Ecto neural progenitor cell (in vitro differentiated cells): ENCODE results near the gene LY86.

Experiments used
- DNase-seq: peaks from one replicate; pipeline ENCODE4 v3.0.0-alpha.2; 2018; ENCODE audit warnings: low spot score

Gene LY86

GRCh38 chr6:6623553-6623952 is 35.0 kb downstream of the LY86 start:
- DNase-seq = no peak

DNA sequence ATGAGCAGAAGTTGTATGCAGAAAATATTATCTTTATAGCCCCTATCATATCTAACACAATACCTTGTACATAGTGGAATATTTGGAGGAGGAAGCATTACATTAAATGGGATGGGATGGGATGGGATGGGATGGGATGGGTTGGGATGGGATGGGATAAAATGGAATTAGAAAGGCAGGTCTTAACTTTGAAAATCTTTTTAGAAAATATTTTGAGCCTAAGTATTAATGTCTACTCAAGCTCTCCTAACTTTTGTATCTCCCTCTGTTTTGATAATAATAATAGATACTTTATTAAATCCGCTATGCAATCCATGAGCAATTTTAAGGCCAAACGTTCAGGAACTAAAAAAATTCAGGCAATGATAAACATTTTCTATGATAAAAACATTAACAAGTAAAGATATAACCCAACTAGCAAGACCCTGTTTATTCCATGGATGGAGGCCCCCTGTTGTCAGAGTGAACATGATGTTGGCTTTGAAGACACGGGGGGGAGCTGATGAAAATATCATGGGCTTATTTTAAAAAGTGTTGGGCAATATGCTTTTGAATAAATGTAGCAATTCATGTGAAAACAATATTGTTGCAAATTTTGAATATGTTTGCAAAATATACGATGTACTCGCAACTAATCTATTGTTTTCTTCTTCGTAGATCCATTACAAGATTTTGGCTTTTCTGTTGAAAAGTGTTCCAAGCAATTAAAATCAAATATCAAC is 35.9 kb downstream of the LY86 start:
- no peak for DNase-seq

- no peak for DNase-seq
Observed at GRCh38 chr6:6626187-6626586, 37.7 kb downstream of the LY86 start.

- DNase-seq = no peak
Observed at GRCh38 chr6:6629402-6629801, 40.9 kb downstream of the LY86 start.

DNA sequence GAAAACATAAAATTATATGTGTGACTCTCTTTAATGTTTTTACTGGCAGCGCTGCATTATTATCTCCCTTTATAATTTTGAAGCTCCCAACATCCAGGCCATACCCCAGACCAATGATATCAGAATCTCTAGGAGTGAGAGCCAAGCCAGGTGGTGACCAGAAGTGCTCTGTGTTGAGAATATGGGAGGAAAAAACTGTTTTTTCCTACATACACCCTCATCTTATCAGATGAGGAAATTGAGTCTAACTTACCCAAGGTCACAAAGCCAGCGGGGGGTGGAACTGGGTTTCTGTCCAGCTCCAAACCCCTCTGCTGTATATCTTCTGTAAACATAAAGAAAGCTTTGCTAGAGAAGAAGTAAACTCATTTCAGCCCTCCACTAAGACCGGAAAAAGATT is 42.5 kb downstream of the LY86 start:
- DNase-seq = no peak

GRCh38 chr6:6631534-6632276 is 43.2 kb downstream of the LY86 start:
- DNase-seq = no peak

DNA sequence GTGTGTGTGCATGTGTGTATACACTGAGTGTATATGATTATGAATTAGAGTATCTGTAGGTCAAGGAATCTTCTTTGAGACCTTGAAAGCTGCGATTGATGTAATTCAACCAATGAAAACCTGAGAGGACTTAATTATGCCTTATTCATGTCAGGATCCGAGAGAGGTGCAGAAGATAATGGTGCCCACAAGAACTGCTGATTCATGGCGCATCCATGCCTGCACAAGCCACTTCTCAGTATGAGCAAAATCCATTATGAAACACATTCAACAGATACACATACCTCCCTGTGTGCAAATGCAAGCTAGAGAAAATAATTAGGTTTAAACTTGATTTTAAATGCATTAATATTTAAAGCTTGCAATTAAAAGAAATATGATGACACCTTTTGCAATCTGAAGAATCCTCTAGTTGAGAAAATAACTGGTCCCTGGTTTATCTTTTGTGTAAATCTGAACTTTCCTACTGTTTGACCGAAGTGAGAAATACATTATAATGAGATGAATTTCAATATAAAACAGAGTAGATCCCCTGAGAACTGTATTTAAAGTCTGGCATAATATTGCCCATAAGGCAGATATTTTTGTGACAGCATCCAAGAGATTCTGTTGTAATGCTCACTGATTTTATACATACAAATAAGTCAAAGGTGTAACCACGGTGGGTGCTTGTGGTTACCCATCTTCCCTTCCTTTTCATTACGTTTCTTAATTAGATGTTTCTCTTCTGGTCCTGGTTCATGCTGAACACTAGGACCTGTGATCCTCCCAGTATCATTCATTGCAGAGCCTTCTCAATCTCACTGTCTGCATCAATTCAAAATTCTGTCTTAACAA is 45.6 kb downstream of the LY86 start:
- DNase-seq = no peak

DNA sequence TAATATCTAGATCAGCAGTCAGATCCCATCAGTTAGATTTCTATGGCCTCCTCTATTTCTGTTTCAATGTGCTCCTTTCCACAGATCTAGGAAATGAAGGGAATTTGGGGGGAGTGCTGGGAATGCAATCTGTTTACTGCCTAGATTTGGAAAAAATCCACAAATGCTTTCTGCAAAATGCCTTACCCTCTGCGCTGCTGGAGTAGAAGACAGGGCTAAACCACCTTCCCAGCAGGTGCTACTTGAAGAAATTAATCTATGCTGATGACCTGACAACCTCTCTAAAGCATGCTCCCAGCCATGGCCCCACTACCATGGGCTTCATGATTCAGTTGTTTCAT is 46.2 kb downstream of the LY86 start:
- DNase-seq = no peak

- no peak for DNase-seq
Observed at GRCh38 chr6:6635291-6635690, 46.8 kb downstream of the LY86 start.

DNA sequence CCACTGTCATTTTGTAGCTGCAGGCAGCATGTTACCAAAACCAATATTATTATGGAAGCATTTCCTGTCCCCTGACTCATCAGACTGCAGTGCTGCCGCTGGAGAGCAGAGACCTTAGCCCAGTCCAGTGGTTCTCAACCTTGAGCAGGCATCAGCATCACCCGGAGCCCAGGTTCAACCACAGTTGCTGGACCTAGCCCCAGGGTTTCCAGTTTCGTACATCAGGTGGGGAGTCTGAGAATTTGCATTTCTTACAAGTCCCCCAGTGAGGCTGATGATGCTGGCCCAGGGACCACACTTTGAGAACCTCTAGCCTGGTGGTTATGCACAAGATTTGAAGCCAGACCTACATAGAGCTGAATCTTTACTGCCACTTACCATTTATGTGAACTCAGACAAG is 47.3 kb downstream of the LY86 start:
- DNase-seq = no peak

- DNase-seq = no peak
Observed at GRCh38 chr6:6639572-6639971, 51.1 kb downstream of the LY86 start.

- no peak for DNase-seq
Observed at GRCh38 chr6:6640926-6641325, 52.4 kb downstream of the LY86 start.

DNA sequence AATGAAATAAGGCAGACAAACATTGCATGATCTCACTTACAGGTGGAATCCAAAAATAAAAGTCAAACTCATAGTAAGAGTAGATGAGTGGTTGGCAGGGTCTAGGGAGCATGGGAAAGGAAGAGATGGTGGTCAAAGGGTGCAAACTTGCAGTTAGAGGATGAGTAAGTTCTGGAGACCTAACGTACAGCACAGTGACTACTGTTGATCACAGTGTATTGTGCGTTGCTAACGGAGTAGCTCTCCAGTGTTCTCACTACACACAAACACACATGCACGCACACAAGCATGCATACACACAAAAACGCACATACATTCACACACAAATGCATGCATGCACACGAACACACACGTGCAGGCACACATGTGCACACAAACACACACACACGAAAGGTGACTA is 54.9 kb downstream of the LY86 start:
- DNase-seq = no peak

- no peak for DNase-seq
Observed at GRCh38 chr6:6645261-6645917, 56.9 kb downstream of the LY86 start.

DNA sequence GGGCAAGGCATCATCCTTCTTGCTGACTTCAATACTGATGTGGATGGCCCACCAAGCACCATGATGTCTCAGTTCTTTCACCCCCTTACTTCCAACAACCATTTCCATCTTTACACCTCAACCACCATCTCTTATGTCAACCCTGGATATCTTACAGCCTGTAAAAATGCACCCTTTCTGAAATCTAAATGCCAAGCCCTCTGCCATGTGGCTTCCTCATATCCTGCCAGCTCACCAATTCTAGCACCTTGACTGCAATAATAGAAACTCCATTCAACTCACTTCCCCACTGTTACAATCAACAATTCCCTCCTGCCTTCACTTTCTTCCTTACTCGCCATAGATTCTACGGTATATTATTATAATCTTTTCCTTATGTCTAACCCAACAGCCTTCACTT is 57.9 kb downstream of the LY86 start:
- no peak for DNase-seq

DNA sequence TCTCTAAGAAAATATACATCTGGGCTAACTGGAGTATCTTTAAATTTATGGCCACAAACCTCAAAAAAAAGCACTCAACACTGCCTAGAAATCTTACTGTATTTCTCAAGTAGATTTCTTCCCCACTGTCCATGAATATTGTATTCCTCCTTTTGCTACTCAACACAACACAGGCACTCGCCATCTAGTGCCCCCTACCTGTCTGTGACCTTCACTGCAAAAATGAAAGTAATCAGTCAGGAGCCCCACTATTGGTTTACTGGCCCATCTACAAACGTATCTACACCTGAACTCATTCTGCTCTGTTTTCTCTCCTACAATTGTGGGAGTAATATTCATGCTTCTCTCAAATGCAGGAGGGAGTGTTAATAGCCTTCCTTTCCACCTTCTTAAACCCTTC is 58.3 kb downstream of the LY86 start:
- no peak for DNase-seq

DNA sequence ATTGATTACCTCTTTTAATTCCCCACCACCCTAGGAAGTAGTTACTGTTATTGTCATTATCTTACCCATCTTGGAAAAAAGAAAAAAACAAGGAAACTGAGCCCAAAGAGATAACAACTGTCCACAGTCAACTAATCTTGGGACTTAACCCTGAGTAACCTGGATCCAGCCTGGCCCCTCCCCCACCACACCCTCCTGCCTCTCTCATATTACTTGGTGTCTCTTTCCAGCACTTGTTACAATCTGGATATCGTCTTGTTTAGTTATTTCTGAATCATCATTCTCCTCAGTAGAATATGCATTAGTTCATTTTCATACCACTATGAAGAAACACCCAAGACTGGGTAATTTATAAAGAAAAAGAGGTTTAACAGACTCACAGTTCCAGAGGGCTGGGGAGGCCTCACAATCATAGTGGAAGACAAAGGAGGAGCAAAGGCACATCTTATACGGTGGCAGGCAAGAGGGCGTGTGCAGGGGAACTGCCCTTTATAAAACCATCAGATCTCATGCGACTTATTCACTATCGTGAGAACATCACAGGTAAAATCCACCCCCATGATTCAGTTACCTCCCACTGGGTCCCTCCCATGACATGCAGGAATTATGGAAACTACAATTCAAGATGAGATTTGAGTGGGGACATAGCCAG is 60.3 kb downstream of the LY86 start:
- DNase-seq = no peak

- no peak for DNase-seq
Observed at GRCh38 chr6:6649824-6650349, 61.4 kb downstream of the LY86 start.

DNA sequence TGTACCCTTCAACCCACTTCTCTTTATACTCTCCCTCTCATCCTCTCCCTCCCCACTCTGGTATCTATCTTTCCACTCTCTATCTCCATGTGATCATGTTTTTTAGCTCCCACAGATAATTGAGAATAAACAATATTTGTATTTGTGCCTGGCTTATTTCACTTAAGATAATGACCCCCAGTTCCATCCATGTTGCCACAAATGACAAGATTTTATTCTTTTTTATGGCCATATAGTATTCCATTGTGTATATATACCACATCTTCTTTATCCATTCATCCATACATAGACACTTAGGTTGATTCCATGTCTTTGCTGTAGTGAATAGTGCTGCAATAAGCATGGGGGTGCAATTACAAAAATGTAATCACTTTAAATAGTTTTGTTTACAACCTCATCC is 62.3 kb downstream of the LY86 start:
- no peak for DNase-seq

DNA sequence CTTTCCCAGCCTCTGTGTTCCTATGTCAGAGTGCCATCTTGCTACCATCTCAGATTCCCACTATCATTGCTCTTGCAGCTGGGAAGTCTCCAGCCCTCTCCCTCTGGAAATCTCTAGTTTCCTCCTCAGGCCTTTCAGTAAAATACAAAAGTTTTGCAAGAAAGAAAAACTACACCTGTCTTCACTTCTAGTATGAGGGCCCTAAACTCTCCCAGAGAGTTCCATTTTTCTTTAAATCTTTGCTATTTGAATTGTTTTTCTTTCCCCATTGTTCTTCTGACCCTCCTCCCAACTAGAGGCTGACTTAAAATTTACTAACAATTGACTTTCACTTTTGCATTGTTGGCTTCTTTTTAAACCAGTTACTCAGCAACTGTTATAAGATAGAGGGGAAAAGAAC is 62.8 kb downstream of the LY86 start:
- no peak for DNase-seq

GRCh38 chr6:6652932-6653331 is 64.4 kb downstream of the LY86 start:
- no peak for DNase-seq
